Hematopoietic multipotent progenitor cell treated with erythropoietin and hydrocortisone succinate and interleukin-3 and kit ligand, for 6 days (in vitro differentiated cells): ENCODE data around the gene HMGCS2.
"Not testable (repeated sequence)": the region's sequence is repeated elsewhere in the genome, so short reads cannot be mapped to it uniquely, and the experiment has no call there.

Source experiments
- DNase-seq: peaks from one replicate; pipeline ENCODE4 v3.0.0-alpha.2; 2015

Gene HMGCS2

DNA sequence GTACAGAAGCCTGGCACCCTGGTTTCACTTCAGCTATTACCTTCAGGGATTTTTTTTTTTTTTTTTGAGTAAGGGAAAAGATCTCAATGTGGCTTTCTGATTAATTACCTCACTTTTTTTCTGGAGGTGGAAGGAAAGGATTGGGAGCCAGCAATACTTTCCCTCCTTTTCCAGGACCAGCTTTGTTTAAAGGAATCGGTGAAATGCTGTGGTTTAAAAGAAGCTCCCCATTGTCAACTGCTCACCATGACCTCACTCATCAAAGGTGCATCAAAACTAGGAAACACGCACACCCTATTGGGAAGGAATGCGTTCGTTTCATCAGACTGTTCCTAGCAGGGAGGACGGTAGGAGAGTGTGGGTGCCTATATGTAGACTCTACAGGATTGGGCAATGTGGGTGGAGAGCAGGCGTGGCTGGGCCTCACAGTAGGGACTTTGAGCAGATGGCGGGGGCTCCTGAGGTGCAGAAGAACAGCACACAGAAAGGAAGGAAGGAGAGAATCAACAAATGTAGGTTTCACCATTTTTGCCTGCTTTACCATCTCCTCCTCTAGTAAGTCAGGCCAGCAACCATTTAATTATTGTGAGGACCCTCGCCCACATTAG lies 44.0 kb downstream of the HMGCS2 start:
- no peak for DNase-seq

DNA sequence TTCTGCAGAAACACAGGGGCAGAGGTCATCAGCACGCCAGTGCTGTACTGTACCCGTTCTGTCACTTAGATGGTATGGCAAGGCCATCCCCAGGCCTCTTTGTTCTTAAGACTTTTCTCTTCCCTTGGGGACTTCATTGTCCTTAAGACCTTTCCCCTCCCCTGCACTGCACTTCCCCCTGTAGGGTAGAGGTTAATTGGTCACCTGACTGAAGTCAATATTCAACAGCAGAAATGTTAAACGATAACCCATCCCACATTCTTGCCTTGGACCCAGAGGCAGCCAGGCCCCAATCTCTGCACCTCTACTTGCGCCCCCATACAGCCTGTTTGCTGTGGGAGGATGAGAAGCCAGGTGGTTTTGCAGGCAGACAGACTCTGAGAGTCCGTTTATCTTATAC lies 46.8 kb downstream of the HMGCS2 start:
- no peak for DNase-seq

GRCh38 chr1:119720866-119721440 lies 47.8 kb downstream of the HMGCS2 start:
- no peak for DNase-seq

DNA sequence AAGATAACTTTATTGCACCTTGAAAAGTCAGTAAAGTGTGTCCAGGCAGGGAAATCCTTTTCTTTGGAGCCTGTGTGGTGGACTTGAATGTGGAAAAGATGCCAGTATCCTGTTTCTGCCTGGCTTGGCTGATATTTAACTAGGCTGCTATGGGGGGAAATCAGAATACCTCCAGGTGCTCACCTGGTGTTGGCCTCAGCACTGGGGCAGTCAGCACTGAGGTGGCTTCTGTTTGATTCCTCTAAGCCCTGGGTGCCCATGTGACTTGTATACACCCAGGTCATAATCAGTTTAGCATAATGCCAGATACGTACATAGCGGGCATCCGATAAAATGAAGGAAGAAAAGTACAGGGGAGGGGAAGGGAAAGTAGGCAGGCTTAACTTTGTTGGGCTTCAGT lies 49.7 kb downstream of the HMGCS2 start:
- DNase-seq: no peak

DNA sequence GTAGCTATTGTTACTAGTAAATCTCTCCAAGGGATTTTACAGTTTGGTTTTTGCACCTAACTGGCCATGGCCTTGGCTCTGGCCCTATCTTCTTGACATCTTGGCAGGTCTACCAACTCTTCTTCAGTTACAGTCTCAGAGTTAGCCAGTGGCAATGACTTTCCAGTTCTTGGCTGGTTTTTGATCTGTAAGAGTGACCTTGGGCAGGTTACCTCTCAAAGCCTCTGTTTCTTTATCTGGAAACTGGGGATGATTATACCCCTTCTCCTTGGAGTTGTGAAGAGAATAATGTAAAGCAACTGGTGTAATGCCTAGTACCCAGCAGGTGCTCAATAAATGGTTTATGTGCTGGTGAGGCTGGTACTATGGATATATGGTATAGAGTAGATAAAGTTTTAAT lies 50.3 kb downstream of the HMGCS2 start:
- no peak for DNase-seq

GRCh38 chr1:119715542-119715941 lies 53.2 kb downstream of the HMGCS2 start:
- DNase-seq: no peak

DNA sequence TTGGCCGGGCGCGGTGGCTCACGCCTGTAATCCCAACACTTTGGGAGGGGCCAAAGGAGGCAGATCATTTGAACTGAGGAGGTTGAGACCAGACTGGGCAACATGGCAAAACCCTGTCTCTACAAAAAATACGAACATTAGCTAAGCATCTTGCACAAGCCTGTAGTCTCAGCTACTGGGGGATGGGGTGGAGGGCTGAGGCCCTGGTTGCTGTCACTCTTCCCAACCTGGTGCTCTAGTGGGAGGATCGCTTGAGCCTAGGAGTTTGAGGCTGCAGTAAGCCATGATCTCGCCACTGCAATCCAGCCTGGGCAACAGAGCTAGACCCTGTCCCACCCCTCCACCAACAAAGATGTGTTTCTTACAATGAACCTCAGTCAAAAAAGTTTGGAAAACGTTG lies 54.1 kb downstream of the HMGCS2 start:
- no peak for DNase-seq

- DNase-seq: no peak
These were observed 54.8 kb downstream of the HMGCS2 start for GRCh38 chr1:119713749-119714456.

DNA sequence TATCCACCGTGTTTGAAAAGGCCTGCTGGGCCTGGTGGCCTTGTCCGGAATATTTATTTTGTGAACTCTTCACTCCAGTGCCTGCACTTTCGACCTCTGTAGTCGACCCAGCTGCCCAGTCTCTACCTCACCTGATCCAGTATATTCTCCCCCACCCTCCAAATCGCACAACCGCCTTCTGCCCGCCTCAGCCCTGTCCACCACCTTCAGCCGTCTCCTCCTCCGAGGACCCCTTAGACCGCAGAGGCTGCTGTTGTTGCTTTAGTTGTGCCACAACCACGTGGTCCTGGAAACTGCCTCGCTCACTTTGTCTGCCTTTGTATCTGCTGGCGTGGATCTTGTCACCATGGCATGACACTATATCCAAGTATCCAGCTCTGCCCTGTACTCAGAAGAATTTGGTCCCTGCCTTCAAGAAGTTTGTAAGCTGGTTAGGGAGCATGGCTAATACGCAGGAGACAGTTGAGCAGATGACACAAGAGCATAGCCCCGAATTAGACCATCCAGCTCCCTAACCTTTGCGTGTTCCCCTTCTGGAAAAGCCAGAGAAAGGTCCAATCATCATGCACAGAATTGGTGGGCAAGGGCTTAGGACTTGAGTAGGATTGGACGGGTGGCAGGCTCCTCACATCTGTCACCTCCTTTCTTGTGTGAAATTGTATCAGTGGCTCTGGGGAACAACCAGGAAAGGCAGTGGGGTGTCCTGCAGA lies 55.5 kb downstream of the HMGCS2 start:
- no peak for DNase-seq

DNA sequence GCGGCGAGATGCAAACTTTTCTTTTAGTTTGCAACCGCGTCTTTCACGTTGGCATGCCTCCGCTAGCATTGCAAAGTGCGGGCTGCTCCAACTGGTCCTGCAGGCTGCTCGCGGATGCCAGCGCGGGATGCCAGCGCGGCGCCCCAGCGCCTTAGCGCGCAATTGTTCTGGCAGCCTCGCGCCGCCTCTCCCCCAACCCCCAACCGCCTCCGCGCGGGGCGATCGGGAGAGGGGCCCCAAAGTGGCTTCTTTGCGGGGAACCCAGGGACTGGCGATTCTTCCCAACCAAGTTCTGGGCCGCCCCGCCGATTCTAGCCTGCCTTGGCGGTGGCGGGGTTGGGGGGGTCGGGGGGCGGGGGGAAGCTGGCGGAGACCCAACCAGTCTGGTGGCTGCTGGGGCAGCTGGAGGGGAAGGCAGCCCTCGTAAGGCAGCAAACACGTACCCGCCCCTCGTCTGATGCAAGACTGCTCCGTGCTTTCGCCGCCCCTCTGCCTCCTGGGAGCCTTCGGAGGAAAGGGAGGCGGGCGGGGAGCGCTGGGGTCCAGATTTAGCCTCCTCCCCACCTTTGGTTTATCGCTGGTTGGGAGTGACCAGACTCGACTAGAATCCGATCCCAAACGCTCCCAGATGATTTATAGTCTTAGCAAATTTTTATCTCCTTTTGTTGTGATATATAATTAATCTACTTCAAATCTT lies 56.2 kb downstream of the HMGCS2 start:
- peak; percentile 61 for DNase-seq

DNA sequence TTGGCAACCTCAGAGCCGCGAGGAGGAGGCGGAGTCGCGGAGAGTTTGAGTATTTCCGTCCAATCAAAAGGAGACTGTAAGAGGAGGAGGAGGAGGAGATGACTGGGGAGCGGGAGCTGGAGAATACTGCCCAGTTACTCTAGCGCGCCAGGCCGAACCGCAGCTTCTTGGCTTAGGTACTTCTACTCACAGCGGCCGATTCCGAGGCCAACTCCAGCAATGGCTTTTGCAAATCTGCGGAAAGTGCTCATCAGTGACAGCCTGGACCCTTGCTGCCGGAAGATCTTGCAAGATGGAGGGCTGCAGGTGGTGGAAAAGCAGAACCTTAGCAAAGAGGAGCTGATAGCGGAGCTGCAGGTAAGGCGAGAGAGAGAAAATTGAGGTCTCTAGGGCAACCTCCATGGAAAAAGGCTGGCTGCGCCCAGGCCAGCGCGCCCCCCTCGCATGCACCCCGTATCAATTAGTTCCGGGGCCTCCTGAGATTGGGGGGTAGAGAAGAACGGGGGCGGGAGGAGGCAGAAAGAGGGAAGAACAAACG lies 56.8 kb downstream of the HMGCS2 start, which contains the start of gene PHGDH:
Gene PHGDH (plus strand): TSS at position 131 of the 538 bp plus-strand sequence. CDS start 89 bp downstream, at position 220.
- DNase-seq: peak; percentile 71

GRCh38 chr1:119711356-119711803 lies 57.3 kb downstream of the HMGCS2 start:
- not testable (repeated sequence) for DNase-seq

- not testable (repeated sequence) for DNase-seq
These were observed 62.1 kb downstream of the HMGCS2 start for GRCh38 chr1:119706599-119706998.

DNA sequence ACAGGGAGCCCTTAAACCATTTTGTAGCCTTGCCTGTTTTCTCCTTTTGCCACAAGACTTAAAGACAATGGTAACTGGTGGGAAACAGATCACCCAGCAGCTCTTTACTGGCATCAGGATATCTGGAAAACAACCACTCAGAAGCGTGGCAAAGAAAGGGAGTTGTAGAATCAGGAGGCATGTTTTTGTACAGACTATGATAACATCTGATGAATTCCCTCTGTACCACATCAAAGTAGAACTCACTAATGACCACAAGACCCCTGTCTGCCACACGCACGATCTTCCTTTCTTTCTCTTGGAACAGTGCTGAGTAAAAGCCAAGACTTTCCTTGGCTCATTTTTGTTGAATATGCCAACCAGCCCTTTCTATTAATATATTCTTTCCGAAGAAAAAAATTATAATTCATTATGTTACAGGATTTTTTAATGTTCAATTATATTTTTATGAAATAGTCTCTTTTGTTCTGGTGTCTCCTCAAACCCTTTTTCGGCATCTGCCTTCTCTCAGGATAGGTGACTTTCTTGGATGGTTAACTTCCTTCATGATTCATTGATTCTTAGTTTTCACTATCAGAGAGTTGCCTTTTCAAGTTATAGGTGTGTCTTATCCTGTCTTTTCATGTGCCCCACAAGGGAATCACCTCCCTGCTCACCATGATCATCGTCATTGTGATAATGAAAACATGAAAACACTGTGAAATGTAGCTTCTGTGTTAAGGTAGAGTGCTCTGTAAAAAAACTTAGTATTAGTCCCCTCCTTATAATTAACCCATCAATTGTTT lies 64.8 kb downstream of the HMGCS2 start:
- no peak for DNase-seq

- peak; percentile 28 for DNase-seq
These were observed 66.3 kb downstream of the HMGCS2 start for GRCh38 chr1:119702384-119702783.

GRCh38 chr1:119701659-119702058 lies 67.0 kb downstream of the HMGCS2 start:
- no peak for DNase-seq

- no peak for DNase-seq
These were observed 68.4 kb downstream of the HMGCS2 start for GRCh38 chr1:119700326-119700725.
